PFSK-1 (cell line): Measurements from ENCODE around the gene ERCC6.

Experiments used
- FOXP2 ChIP-seq: optimal IDR thresholded peaks from 2 replicates; pipeline ENCODE3; 2011; ENCODE audit warnings: borderline replicate concordance, control low read depth, inconsistent platforms; ENCODE audit not compliant: insufficient read depth; ENCODE audit errors: extremely low read length, extremely low read depth
- POLR2AphosphoS5 ChIP-seq: IDR thresholded peaks from 2 replicates; pipeline ENCODE4 v1.6.1; 2012; ENCODE audit warnings: low read depth, mild to moderate bottlenecking, control low read depth, low read length, moderate library complexity
- REST ChIP-seq, 2 experiments: IDR thresholded peaks; 2 replicates each; pipeline versions ENCODE4 v1.6.1 to v1.8.0; 2011 to 2012; ENCODE audit warnings: low read depth in 2 of 2, low read length in 2 of 2, control low read depth in 1 of 2, inconsistent platforms in 1 of 2, mild to moderate bottlenecking in 1 of 2, moderate library complexity in 1 of 2; ENCODE audit not compliant: insufficient read depth in 1 of 2
- SIN3A ChIP-seq: IDR thresholded peaks from 2 replicates; pipeline ENCODE4 v1.6.1; 2012; ENCODE audit warnings: mild to moderate bottlenecking, low read length, moderate library complexity, borderline replicate concordance; ENCODE audit not compliant: insufficient read depth
- TAF1 ChIP-seq: IDR thresholded peaks from 2 replicates; pipeline ENCODE4 v1.6.1; 2012; ENCODE audit warnings: low read length, control low read depth, borderline replicate concordance; ENCODE audit not compliant: insufficient read depth

The ERCC6 gene

GRCh38 chr10:49540056-49540797, 1.3 kb upstream of the ERCC6 start:
- TF ChIP-seq FOXP2 (no peak), POLR2AphosphoS5 (no peak), TAF1 (no peak), REST (IDR thresholded peaks at IDR 0.05; ENCODE audit: insufficient read depth in 1 of 2, low read depth in 2 of 2, low read length in 2 of 2) (no peak), SIN3A (no peak)

- no peak for TF ChIP-seq POLR2AphosphoS5
- peak; percentile 14; the same call in 1 of the 2 replicates for TF ChIP-seq SIN3A
- no peak for TF ChIP-seq TAF1
Measured at GRCh38 chr10:49539320-49539885, 482 bp upstream of the ERCC6 start.

GRCh38 chr10:49534670-49535381, 4.1 kb downstream of the ERCC6 start:
- no peak for TF ChIP-seq REST (IDR thresholded peaks at IDR 0.05; ENCODE audit: insufficient read depth in 1 of 2, low read depth in 2 of 2, low read length in 2 of 2)
- no peak for TF ChIP-seq TAF1
- TF ChIP-seq POLR2AphosphoS5, result no peak
- TF ChIP-seq FOXP2, result no peak
- no peak for TF ChIP-seq SIN3A

DNA sequence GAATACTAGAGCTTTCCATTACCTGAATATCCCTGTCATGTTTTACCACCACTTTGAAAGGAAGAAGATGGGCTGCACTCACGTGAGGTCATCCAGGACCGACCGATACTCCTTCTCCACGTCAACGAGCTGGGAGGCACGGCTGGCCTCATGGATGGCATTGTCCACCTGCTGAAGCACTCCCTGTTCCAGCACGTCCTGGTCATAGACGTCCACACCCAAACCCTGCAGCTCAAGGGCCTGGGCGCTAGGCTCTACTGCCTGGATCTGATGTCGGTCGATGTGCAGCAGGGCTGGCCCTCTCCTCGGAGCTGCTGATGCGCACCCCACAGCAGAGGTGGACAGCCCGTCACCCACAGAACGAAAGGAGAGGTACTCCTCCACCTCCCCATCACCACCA, 6.5 kb downstream of the ERCC6 start:
- TF ChIP-seq POLR2AphosphoS5, result no peak

- TF ChIP-seq FOXP2 (no peak), POLR2AphosphoS5 (no peak), REST (IDR thresholded peaks at IDR 0.05; ENCODE audit: insufficient read depth in 1 of 2, low read depth in 2 of 2, low read length in 2 of 2) (no peak), TAF1 (no peak), SIN3A (no peak)
Measured at GRCh38 chr10:49528977-49529506, 9.9 kb downstream of the ERCC6 start.
